Testis (tissue), 3 donors: ENCODE measurements around the gene ZSCAN5C. TPM values are rescaled to one million over a fixed set of nuclear protein-coding genes. Genes with fewer than 3 reads are reported as not detected.

Source experiments
- DNase-seq: peaks from one replicate; pipeline ENCODE4 v3.0.0-alpha.2; 2019
- H3K27ac ChIP-seq, 2 donors: fragments of 200-600 bp; sonication (generic); one replicate each; pipeline ENCODE4 v1.5.1; 2019
- H3K27me3 ChIP-seq: fragments of 200-600 bp; sonication (generic); one replicate; pipeline ENCODE4 v1.5.1; 2019
- H3K36me3 ChIP-seq: fragments of 200-600 bp; sonication (generic); one replicate; pipeline ENCODE4 v1.5.1; 2017; ENCODE audit warnings: low read depth; ENCODE audit errors: missing control alignments
- H3K4me1 ChIP-seq: fragments of 200-600 bp; sonication (generic); one replicate; pipeline ENCODE4 v1.5.1; 2019
- H3K4me3 ChIP-seq, 2 donors: fragments of 200-600 bp; sonication (generic); one replicate each; pipeline ENCODE4 v1.5.1; 2017 to 2019
- H3K9me3 ChIP-seq: fragments of 200-600 bp; sonication (generic); one replicate; pipeline ENCODE4 v1.5.1; 2017
- CTCF ChIP-seq, 3 experiments: fragments of 450-650 bp in 2 of 3; fragments of 200-600 bp in 1 of 3; sonication (generic) in 1 of 3; IDR thresholded peaks; one replicate each; pipeline ENCODE4 v1.5.1; 2016 to 2019; ENCODE audit warnings: antibody characterized with exemption in 3 of 3, mild to moderate bottlenecking in 2 of 3, moderate library complexity in 1 of 3
- POLR2A ChIP-seq: fragments of 450-650 bp; IDR thresholded peaks from one replicate; pipeline ENCODE4 v1.6.1; 2017; ENCODE audit warnings: antibody characterized with exemption, mild to moderate bottlenecking, moderate library complexity
- WGBS, 2 donors: methylation state at CpG; one replicate each; pipeline ENCODE4 v1.1.5; 2018; 5-methylcytosine and 5-hydroxymethylcytosine counted together
- intact Hi-C: fragments of 100-400 bp; cut with DNase I; formaldehyde crosslinking; loops from one replicate; pipeline ENCODE4 v1.15.1; 2023; ENCODE audit warnings: low total_unique reads
- polyA plus RNA-seq: library from polyadenylated mRNA; stranded (reverse); fragments of 350-450 nt; fragmentation: Illumina TruSeq; extraction: RNeasy Lipid Tissue Mini Kit (QIAGEN cat#74804); gene quantifications from one replicate; pipeline ENCODE4 v1.2.3, GENCODE V29; 2014; ENCODE audit warnings: low read depth, low replicate concordance; ENCODE audit not compliant: insufficient read depth
- total RNA-seq, 2 donors: library from RNA; depleted of rRNA; stranded (reverse); fragments of >200 nt; gene quantifications; one replicate each; pipeline ENCODE4 v1.2.3, GENCODE V29; 2016

The ZSCAN5C gene
- total and polyA plus RNA-seq, 3 donors from 2014 or later = 0.19 to 0.31 TPM; not detected in 1

- no peaks in the 10 kb centered on the region for H3K9me3 ChIP-seq
- no peaks in the 10 kb centered on the region for H3K27me3 ChIP-seq
- H3K27ac ChIP-seq = no peak overlapping the region
- no peak for TF ChIP-seq POLR2A
- peak; percentile 68 to 87 (median 79) for TF ChIP-seq CTCF (IDR thresholded peaks at IDR 0.05)
- no peak overlapping the region for H3K4me3 ChIP-seq
- peak; percentile 94 for DNase-seq
- no peaks in the 10 kb centered on the region for H3K36me3 ChIP-seq
- WGBS, 2 donors = 4 to 27% methylated on average over 8 to 10 of the region's 10 CpGs
- no peaks in the 10 kb centered on the region for H3K4me1 ChIP-seq
- intact Hi-C loops = loop anchor here (10.0 kb wide), 1 partner anchor 102 kb away; no protein-coding TSS in a partner anchor
Observed at GRCh38 chr19:56252699-56253422, 50.8 kb downstream of the ZSCAN5C start.

GRCh38 chr19:56253737-56254136, 51.7 kb downstream of the ZSCAN5C start:
- H3K9me3 ChIP-seq = no peaks in the 10 kb centered on the region
- H3K4me1 ChIP-seq = no peaks in the 10 kb centered on the region
- TF ChIP-seq CTCF (IDR thresholded peaks at IDR 0.05) (peak; percentile 23 to 45 (median 35)), POLR2A (no peak)
- H3K4me3 ChIP-seq = no peak overlapping the region
- 54 to 65% methylated on average over 5 of the region's 5 CpGs for WGBS, 2 donors
- H3K36me3 ChIP-seq = no peaks in the 10 kb centered on the region
- no peak overlapping the region for H3K27ac ChIP-seq
- H3K27me3 ChIP-seq = no peaks in the 10 kb centered on the region
- no peak for DNase-seq
- intact Hi-C loops = loop anchor here (10.0 kb wide), 1 partner anchor 101 kb away; no protein-coding TSS in a partner anchor

GRCh38 chr19:56258272-56258671, 56.2 kb downstream of the ZSCAN5C start:
- H3K27me3 ChIP-seq = no peaks in the 10 kb centered on the region
- no peak overlapping the region for H3K4me3 ChIP-seq
- no peaks in the 10 kb centered on the region for H3K4me1 ChIP-seq
- WGBS, 2 donors = 84 to 92% methylated on average over 12 of the region's 12 CpGs
- no peaks in the 10 kb centered on the region for H3K9me3 ChIP-seq
- H3K27ac ChIP-seq = no peak overlapping the region
- H3K36me3 ChIP-seq = no peaks in the 10 kb centered on the region
- TF ChIP-seq CTCF (IDR thresholded peaks at IDR 0.05) = no peak
- TF ChIP-seq POLR2A = no peak
- no peak for DNase-seq
- intact Hi-C loops = loop anchor here (10.0 kb wide), 1 partner anchor 97 kb away; no protein-coding TSS in a partner anchor

Other genes starting within 250 kb of the ZSCAN5C start
- 1 to 10 TPM; 1.2 to 2.8 TPM for gene NLRP5, start 215.5 kb upstream of the ZSCAN5C start, total RNA-seq
- gene NLRP5, start 215.5 kb upstream of the ZSCAN5C start, polyA plus RNA-seq = 0.47 TPM
- gene ZNF787, start 81.0 kb upstream of the ZSCAN5C start, total RNA-seq = 10 to 100 TPM; 35.7 to 41.4 TPM
- 22.3 TPM for gene ZNF787, start 81.0 kb upstream of the ZSCAN5C start, polyA plus RNA-seq
- 10 to 100 TPM; 59.2 to 62.6 TPM for gene ZNF444, start 61.0 kb upstream of the ZSCAN5C start, total RNA-seq
- 24.7 TPM for gene ZNF444, start 61.0 kb upstream of the ZSCAN5C start, polyA plus RNA-seq
- gene GALP, start 26.3 kb upstream of the ZSCAN5C start, total RNA-seq = not detected
- not detected for gene GALP, start 26.3 kb upstream of the ZSCAN5C start, polyA plus RNA-seq
- gene ZSCAN5B, start 4.5 kb upstream of the ZSCAN5C start, total RNA-seq = 1 to 10 TPM; 4.0 to 5.8 TPM
- gene ZSCAN5B, start 4.5 kb upstream of the ZSCAN5C start, polyA plus RNA-seq = 3.0 TPM
- under 1 TPM in 1 of 2 donors, not detected in 1; 0.79 TPM for gene EDDM13, start 70.5 kb downstream of the ZSCAN5C start, total RNA-seq
- 1.8 TPM for gene EDDM13, start 70.5 kb downstream of the ZSCAN5C start, polyA plus RNA-seq
- gene ZSCAN5A, start 112.6 kb downstream of the ZSCAN5C start, total RNA-seq = 10 to 100 TPM; 39.8 to 55.3 TPM
- 50.6 TPM for gene ZSCAN5A, start 112.6 kb downstream of the ZSCAN5C start, polyA plus RNA-seq
- gene ZNF582, start 191.3 kb downstream of the ZSCAN5C start, total RNA-seq = 10 to 100 TPM; 11.3 to 12.0 TPM
- 7.2 TPM for gene ZNF582, start 191.3 kb downstream of the ZSCAN5C start, polyA plus RNA-seq
- gene ZNF583, start 202.1 kb downstream of the ZSCAN5C start, total RNA-seq = 10 to 100 TPM in 1 of 2 donors, 1 to 10 TPM in 1; 8.6 to 16.2 TPM
- 13.2 TPM for gene ZNF583, start 202.1 kb downstream of the ZSCAN5C start, polyA plus RNA-seq